HG03045 (cell line): Measurements from ENCODE around the gene LMAN2L.

ENCODE experiments used
- ATAC-seq: cut with Tn5 transposase; IDR thresholded peaks from one replicate; pipeline ENCODE4 v1.9.1; 2021; ENCODE audit warnings: mild to moderate bottlenecking, moderate library complexity; ENCODE audit not compliant: unreplicated experiment

Gene LMAN2L

GRCh38 chr2:96739633-96740428 lies at the start of gene LMAN2L:
Gene LMAN2L (minus strand): TSS chr2:96740064. CDS start chr2:96740040, 24 bp downstream.
- ATAC-seq: peak; percentile 99

- no peak for ATAC-seq
Observed at GRCh38 chr2:96789245-96789617, 49.4 kb upstream of the LMAN2L start.

DNA sequence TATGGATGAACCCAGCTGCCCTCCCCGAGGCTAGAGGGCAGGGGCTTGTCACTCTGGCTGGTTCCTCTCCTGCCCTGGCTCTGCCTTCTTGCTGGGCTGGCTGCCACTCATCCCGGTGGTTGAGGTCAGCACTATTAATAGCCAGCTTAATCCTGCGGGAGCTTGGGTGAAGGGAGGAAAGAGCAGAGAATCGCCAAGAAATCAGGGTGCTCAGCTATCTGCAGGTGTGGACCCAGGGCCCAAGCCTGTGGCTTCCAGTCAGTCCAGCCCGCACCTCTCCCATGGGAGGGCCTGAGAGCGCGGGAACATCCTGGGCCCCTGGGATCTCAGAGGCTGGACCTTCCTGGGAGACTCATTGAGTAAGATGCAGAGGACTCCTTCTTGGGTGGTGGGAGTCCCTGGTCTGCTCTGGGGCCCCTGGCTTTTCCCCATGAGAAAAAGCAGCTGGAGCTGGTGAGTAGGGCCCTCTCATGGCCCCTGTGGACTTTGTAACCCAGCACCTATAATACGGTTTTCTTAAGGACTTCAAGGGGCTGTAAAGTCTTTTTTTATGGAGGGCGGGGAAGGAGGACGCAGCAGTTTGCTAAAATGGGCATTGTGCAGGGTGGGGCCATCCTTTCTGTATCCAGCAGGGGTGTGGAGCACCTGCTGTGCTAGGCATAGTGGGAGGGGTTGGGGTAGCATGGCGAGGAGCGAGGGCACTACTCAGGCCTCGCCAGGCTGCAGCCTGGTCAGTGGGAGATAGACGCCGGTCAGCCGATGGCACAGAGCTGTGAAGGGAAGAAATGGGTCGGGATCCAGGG lies 48.8 kb upstream of the LMAN2L start:
- no peak for ATAC-seq

DNA sequence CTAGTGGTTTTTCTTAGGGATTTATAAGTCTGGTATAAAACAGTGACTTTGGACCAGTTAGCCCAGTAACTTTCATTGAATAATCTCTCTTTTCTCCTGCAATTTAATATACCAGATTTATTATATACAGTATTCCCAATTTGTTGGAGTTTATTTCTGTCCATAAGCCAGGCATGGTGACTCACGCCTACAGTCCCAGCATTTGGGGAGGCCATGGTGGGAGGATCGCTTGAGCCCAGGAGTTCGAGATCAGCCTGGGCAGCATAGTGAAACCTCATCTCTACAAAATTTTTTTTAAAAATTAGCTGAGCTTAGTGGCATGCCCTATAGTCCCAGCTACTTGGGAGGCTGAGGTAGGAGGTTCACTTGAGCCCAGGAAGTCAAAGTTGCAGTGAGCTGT lies 47.5 kb upstream of the LMAN2L start:
- ATAC-seq: no peak

DNA sequence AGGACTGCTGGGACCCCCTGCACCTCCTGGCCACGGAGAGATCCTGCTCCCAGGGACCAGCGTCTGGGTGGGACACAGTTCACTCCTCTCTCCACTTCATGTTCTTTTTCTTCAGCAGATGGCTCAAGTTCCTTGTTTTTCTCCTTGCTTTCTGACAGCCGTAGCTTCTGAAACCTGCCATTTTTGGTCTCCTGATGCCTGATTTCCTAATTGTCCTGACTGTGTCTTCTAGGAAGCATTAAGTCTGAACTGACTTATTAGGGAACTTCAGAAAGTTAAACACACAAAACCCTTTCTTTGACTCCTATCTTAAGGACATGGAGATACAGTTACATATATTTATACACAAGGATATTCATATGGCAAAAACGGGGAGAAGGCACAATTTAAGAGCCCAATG lies 43.5 kb upstream of the LMAN2L start:
- no peak for ATAC-seq

DNA sequence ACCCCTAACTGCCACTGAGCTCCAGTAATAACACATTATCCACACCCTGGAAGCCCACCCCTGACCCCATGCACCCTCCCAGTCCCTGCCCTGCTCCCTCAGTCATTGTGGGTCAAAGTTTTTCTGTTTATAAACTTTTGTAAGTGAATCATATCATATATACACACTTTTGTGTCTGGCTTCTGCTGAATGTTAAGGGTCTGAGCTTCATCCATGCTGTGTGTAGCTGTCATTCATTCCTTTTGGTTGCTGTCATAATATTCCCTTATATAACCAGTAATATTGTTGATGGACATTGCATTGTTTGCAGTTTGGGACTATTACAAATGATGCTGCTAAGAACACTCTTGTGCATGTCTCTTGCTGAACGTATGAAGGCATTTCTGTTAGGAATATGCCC lies 35.3 kb upstream of the LMAN2L start:
- no peak for ATAC-seq

- ATAC-seq: no peak
Observed at GRCh38 chr2:96773922-96774321, 34.1 kb upstream of the LMAN2L start.

- peak; percentile 39 for ATAC-seq
Observed at GRCh38 chr2:96772903-96773671, 33.2 kb upstream of the LMAN2L start.

DNA sequence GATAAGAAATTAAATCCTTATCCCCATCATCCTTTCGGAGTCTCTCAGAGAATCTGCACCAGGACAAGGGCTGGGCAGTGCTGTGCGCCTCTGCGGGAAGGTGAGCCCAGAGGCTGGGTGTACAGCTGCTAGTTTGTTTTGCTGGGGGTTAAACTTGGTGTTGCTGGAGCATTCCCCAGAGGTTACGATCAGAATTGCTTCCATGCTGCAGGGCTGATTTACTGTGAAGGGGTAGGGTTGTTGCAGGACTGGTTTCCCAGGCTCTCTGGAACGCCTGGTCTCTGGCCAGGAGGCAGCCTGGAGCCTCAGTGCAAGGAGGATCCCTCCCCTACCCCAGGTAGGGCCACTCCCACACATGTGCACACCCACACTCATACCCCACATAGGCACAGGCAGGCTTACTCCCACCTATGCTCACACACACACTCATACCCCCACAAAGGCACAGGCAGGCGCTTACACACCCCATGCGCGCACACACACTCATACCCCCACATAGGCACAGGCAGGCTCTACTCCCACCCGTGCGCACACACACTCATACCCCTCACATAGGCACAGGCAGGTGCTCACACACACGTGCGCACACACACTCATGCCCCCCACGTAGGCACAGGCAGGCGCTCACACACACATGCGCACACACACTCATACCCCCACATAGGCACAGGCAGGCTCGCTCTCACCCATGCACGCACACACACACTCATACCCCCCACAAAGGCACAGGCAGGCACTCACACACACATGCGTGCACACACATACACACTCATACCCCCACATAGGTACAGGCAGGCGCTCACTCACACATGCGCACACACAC lies 32.1 kb upstream of the LMAN2L start:
- ATAC-seq: no peak

DNA sequence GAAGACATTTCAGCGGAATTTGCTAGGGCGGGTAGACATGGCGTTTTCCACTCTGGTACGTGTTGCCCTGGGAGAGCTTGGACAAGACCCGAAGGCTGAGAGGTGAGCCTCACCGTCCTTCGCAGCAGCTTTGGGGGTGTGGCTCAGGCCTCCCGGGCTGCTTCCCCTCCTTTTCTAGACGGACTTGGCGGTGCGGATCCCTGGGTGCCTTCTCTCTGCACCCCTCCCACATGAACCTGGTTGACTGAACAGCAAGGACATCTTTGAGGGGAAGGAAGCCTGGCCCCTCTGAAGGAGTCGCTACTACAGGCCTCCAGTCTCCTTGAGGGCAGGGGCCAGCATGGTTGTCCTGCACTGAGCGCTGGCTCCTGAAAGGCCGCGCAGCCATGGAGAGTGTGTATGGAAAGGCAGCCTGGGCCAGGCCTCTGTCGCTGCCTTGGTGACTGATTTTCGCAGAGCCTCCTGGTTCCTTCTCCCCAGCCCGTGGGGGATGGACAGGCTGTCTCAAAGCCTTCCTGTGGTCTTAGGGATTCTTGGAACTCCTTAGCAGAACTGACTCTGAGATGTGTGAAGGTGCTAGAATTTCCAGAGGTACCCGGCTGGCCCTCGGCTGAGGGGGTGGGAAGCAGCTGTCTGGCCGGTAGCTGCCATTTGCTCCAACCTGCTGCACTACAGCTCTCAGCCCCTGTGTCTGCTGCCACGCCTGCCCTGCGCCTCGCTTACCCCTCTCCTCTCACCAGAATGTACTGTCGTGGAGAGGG lies 30.8 kb upstream of the LMAN2L start:
- ATAC-seq: no peak

DNA sequence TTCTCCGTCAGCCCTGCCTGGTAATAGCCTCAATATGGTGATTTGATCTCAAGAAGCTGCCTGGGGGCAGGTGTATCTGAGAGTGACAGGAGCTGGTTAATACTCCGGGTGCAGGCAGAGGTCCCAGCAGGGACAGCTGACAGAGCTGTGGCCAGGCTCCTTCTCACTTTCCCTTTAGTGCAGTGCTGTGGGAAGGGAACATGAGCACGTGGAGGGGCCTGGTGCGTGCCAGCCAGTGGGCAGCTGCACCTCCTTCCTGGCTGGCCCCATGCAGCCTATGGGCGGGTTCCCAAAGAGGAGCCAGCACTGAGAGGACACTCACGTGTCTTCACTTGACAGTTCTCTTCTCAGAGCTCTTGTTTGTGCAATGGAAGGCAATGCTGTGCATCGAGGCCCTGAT lies 29.9 kb upstream of the LMAN2L start:
- ATAC-seq: no peak

GRCh38 chr2:96768083-96768561 lies 28.3 kb upstream of the LMAN2L start:
- no peak for ATAC-seq

DNA sequence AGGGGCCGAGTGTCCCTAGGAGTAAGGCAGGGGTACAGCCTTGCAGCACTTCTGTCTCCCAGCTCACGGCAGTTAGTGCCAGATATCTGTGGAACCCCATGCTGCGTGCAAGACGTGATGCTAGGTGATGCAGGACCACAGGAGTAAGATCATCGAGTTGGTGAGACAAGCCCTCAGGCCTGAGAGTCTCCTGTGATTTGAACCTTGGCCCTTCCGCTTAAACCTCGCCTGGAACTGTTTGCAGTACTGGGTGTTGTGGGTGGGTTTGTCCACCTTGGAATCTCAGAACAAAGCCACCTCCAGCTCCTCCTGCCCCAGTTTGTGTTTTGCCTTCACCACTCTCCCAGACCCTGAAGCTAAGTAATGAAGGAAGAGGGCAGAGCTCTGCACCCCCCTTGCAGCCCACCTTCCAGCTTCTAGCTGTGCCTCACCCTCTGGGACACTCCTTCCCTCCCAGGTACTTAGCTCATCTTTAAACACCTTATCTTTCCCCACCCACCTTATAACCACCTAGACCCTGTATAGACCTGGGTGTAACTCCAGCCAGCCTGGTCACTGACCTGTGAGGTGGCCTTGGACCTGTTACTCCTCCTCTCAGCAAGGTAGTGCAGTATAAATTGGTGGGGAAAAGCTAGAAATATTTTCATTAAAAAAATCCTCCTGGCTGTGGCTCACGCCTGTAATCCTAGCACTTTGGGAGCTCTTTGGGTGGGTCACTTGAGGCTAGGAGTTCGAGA lies 27.4 kb upstream of the LMAN2L start:
- no peak for ATAC-seq

- no peak for ATAC-seq
Observed at GRCh38 chr2:96764253-96764637, 24.4 kb upstream of the LMAN2L start.

GRCh38 chr2:96763511-96764252 lies 23.8 kb upstream of the LMAN2L start:
- ATAC-seq: no peak

DNA sequence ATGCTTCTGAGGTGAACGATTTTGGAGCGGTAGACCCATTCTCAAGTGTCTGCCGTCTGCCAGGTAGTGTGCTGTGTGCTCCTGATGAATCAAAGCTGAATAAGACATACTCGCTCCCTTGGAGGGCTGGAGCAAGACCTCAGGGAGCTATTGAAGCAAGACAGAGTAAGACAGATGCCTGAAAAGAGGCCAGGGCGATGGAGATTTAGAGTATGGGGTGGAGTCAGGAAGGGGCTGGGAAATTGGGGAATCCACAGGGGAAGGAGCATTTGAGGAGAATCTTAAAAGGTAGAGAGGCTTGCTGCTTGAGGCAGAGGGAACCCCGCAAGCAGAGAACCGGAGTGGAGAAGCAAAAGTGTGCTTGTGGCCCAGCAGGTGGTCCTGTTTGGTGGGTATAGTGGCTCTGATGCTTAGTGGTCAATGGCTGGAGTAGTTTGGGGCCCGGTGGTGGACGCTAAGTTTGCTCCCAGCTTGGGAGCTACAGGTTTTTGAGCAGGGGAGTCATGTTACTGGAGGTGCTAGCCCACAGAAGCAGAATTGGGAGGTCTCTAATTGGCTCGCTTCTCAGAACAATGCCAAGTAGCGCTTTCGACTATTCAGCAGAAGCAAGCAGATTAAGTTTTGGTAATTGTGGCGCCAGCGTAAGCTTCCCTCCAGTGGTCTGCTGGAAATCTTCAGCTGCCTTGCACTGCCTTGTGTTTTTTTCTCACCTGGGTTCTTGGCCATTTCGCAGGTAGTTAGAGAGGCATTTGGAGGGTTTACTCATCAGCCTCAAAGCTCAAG lies 22.9 kb upstream of the LMAN2L start:
- no peak for ATAC-seq

- peak; percentile 6 for ATAC-seq
Observed at GRCh38 chr2:96760986-96761832, 21.3 kb upstream of the LMAN2L start.
